Renal cortical epithelial cell (primary cell): ENCODE measurements around the gene PRKCA. TPM values are rescaled to one million over a fixed set of nuclear protein-coding genes. Genes with fewer than 3 reads are reported as not detected.
"Not testable (repeated sequence)": the region's sequence is repeated elsewhere in the genome, so short reads cannot be mapped to it uniquely, and the experiment has no call there.

Experiments
- DNase-seq: peaks from one replicate; pipeline ENCODE4 v3.0.0-alpha.2; 2011; ENCODE audit warnings: low read depth
- total RNA-seq: library from RNA; depleted of rRNA; stranded (reverse); fragments of >200 nt; gene quantifications from 2 replicates; pipeline ENCODE4 v1.2.3, GENCODE V29; 2014

PRKCA gene
- total RNA-seq, 1 donor from 2014 or later, result 31.9 TPM

DNA sequence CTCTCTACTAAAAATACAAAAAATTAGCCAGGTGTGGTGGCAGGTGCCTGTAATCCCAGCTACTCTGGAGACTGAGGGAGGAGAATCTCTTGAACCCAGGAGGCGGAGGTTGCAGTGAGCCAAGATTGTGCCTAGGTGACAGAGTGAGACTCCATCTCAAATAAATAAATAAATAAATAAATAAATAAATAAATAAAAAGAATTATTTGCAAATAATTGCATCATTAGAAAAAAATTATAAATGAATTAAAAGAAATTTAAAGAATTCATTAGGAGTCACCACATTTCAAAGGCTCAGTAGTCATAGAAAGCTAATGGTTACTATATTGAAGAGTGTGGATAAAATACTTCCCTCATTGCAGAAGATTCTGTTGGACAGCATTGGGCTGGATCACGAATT is 322.2 kb downstream of the PRKCA start:
- not testable (repeated sequence) for DNase-seq

- DNase-seq, result peak; percentile 45
These were observed 322.9 kb downstream of the PRKCA start for GRCh38 chr17:66625311-66625767.

DNA sequence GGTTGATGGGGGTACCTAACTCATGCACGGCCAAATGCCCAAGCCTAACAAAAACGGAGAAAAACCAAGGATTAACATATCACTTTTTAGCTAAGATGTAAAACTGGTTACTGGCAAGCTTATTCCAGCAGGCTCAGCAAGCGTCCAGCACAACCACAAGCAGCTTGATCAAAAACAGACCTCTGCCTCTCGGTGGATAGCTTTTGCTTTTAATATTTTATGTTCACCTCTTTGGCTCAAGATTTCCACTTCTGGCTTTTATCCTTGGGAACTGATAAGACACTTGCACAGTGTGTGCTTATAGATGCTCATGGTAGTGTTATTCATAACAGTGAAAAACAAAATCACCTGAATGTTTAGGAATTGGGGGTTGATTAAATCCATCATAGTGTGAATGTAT is 325.6 kb downstream of the PRKCA start:
- no peak for DNase-seq

- no peak for DNase-seq
These were observed 327.3 kb downstream of the PRKCA start for GRCh38 chr17:66629762-66630161.

- no peak for DNase-seq
These were observed 328.0 kb downstream of the PRKCA start for GRCh38 chr17:66630379-66630778.

DNA sequence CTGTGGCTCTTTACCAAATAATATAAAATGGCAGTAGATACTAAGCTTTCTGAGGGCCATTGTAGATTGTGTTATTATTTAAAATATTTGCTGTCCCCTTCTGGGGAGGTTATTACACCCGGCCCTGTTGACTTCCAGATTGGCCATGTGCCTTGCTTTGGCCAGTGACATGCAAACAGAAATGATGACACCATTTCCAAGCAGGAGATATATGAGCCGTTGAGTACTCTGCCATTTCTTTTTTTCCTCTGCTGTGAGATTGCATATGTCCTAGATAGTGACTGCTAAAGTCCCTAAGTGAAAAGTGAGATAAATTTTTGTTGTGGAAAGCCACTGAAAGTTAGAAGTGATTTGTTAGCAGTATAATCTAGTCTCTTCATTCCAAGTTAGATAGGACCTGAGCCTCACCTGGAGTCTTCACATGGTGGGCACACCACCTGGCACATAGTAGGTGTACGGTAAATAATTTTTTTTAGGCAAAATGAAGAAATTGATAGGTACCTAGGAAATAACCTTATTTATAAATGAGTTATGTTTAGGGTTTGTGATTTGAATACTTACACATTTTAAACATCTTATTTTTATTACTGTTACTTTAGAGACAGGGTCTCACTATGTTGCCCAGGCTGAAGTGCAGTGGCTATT is 328.5 kb downstream of the PRKCA start:
- no peak for DNase-seq

- DNase-seq, result no peak
These were observed 330.3 kb downstream of the PRKCA start for GRCh38 chr17:66632731-66633130.

- peak; percentile 7 for DNase-seq
These were observed 331.0 kb downstream of the PRKCA start for GRCh38 chr17:66633317-66633965.

- no peak for DNase-seq
These were observed 331.8 kb downstream of the PRKCA start for GRCh38 chr17:66634193-66634592.

DNA sequence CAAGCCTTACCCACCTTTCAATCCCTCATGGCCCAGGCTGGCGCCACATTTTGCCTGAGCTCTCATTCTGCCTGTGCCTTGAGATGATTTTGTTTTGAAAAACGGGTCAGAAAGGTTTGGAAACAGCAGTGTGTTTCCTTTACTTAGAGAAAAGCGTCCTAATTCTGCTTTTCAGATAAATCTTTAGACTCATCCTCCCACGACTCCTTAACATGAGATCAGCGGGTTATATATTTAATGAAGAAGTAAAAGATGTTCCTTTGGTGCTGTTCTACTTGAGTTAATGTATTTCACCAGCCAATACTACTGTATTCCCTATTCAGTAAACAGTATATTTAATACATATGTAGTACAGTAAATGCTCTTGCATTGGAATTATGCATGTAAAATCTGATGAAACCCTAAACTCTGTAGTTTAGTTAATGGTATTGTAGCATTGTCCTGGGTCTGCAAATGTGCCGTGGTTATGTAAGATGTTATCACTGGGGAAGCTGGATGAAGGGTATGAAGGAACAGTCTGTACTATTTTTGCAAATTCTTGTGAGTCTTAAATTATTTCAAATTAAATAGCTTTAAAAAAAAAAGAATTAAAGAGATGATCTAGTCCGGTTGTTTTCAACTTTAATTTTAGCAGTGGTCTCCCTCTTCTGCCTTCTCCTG is 333.1 kb downstream of the PRKCA start:
- DNase-seq, result no peak

DNA sequence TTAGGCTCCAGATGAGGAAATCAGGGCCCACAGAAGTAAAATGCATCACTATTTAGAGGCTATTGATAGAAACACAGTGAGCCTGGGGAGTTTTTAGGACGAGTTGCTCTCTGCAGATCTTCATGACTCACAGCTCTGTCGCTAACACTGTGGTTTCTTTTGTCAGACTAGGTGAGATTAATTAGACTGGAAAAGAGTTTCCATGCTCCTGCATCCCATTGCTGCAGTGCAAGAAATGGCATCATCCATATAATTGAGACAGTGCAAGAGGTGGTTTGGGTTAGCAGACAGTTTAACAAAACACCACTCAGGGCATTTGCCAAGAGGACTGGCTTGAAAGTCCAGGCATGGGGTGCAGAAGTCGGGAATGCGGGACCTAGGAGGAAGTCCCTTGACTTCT is 333.7 kb downstream of the PRKCA start:
- DNase-seq, result peak; percentile 78

- peak; percentile 86 for DNase-seq
These were observed 335.1 kb downstream of the PRKCA start for GRCh38 chr17:66637491-66637890.

DNA sequence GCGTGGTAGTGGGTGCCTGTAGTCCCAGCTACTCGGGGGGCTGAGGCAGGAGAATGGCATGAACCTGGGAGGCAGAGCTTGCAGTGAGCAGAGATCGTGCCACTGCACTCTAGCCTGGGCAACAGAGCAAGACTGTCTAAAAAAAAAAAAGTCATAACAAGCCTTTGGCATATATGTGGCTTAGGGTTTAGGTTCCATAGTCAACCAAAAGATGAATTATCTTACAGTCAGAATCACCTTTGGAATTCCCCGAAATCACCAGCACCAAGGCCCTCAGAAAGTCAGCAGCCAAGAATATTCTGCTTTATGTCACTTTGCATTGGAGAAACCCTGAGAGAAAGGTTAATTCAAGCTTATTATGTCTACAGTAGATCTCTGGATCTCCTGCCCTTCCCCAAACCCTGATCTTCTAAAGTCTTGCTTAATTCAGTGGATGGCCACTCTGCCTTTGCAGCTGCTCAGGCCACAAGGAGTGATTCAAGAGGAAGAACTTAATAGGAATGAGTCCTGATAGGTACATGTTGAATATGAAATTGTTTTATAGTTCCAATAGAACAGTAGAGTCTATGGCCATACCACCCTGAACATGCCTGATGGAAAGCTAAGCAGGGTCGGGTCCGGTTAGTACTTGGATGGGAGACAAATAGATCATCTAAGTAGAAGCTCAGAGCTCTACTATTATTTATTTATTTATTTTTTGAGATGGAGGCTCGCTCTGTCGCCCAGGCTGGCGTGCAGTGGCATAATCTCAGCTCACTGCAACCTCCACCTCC is 336.5 kb downstream of the PRKCA start:
- DNase-seq, result no peak

DNA sequence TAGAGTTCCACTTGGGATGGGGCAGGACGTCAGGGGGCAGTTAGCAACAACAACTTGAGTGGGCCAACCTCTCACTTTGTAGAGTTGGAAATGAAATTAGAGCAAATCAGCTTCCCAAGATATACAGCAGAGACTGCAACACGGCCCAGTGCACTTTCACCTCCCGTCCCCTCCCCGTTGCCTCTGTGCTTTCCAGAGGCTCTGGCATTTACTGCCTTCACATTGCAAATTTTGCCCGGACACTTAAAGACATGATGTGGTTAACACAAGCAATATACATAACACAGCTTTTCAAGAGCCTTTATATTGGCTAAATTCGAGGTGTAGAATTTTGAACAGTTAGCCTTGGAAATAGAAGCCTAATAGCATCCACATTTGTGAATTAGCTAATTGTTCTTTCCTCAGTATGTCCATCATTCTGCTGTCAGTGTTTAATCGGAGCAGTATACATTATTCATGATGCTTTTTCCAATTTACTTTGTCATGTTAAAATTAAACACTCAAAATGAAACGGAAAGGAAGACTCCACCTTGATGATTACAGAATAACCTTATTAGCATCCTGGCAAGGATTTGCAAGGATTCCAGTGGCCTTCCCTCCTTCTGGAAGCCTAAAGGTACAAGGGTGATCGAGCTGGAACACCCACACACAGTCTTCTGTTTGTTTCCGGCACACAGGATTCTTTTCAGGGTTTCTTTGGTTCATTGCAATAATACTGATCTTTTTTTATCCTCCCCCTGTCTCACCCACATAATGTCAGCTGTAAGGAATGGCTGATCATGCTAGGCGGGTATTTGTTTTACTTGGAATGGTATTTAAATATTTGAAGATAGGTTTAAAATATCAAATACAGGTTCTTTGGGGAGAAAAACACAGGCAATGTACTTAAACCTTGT is 341.6 kb downstream of the PRKCA start:
- DNase-seq, result no peak

- DNase-seq, result no peak
These were observed 342.8 kb downstream of the PRKCA start for GRCh38 chr17:66645259-66645658.

DNA sequence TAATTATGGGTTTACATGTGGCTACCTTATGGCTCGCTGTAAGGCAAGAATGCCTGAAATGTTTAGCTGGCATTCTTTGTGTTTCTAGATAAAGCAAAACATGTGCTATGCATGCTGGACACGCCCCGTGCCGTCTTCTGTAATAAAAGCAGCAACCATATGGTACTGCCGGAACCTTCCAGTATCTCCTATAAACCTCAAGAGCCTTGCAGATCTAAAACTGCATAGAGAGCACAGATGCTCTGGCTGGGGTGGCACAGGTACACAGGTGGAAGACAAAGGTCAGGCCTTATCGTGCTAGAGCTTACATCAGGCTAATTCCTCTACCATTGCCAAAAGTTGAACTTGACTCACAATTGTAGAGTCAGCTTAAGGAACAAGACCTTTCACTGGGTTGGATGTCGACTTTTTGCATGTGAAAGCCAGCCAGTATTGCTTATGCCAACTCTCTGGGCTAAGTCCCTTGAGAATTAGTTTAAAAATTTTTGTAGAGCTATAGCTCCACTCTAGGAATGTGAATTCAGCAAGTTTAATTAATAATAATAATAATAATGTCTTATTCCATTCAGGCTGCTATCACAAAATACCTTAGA is 345.1 kb downstream of the PRKCA start:
- DNase-seq, result no peak

DNA sequence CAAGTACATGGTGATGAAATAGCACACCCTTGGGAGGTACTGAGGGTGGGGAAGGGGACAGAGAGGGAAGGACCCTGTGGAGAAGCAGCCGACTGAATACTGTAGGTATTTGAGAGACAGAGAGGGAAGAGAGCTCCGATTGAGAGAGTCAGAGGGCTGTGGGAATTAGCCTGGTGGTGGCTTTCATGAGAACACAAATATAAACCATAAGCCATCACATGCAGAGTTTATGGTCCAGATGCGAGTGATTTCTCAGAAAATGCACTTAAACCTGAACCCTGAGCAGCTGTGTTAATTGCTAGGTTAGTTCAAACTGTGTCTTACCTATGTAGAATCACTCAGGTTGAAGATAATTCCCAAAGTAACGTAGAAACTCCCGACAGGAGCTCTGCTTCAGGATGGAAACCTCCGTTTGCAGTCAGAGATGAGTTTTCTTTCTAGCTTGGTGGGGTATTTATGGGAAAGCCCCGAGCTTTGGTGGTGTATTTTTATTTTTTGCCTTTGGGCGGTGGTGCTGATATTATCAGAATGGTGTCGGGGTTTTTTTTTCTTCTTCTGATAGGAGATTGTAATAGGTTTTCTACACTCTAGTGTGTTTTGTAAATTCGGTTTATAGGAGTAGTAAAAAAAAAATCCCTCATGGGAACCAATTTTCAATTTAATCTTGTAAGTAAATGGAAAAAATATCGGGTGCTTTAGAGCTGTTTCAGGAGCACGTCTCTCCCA is 347.6 kb downstream of the PRKCA start:
- no peak for DNase-seq

DNA sequence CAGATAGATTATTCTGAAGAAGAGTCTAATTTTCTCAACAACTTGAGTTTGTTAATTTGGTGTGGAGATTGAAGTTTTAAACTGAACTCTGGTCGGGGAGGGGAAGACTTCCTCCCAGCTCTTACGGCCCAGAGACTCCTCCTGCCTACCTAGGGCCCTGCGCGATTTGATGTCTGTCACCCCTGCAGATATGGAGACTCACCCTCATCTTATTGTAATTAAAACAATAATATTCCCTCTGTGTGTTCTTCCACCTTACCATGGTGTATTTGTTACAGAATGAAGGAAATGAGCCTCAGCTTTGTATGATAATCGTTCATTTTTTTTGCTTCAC is 348.1 kb downstream of the PRKCA start:
- DNase-seq, result no peak

DNA sequence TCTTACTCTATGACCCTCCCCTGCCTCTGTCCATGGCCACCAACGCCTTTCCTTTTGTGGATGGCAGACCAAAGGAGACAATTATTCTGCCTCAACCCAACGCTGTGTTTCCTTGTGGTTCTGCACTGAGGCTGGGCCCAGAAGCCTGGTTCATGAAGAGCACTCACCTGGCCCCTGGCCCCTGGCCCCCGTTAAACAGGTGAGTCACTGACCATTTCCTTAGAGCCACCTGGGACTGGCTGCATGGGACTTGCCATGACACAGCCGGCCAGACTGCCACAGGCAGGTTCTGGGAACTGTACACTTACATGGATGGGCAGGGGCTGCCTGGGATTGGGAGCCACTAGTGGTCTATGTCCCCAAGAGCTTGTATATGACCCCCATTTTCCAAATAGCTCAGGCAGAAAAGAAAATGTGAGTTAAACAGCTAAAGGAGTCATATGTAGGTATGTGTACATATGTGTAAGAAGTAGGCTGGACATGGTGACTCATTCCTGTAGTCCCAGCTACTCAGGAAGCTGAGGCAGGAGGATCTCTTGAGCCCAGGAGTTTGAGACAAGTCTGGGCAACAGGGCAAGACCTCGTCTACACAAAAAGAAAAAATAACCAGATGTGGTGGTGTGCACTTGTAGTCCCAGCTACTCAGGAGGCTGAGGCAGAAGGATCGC is 350.6 kb downstream of the PRKCA start:
- DNase-seq, result no peak
